Inflammatory macrophage (primary cell): ENCODE measurements around the gene COPB2.

Experiments
- DNase-seq, 2 donors: peaks; one replicate each; pipeline ENCODE4 v3.0.0-alpha.2; 2020 to 2022

COPB2 gene

DNA sequence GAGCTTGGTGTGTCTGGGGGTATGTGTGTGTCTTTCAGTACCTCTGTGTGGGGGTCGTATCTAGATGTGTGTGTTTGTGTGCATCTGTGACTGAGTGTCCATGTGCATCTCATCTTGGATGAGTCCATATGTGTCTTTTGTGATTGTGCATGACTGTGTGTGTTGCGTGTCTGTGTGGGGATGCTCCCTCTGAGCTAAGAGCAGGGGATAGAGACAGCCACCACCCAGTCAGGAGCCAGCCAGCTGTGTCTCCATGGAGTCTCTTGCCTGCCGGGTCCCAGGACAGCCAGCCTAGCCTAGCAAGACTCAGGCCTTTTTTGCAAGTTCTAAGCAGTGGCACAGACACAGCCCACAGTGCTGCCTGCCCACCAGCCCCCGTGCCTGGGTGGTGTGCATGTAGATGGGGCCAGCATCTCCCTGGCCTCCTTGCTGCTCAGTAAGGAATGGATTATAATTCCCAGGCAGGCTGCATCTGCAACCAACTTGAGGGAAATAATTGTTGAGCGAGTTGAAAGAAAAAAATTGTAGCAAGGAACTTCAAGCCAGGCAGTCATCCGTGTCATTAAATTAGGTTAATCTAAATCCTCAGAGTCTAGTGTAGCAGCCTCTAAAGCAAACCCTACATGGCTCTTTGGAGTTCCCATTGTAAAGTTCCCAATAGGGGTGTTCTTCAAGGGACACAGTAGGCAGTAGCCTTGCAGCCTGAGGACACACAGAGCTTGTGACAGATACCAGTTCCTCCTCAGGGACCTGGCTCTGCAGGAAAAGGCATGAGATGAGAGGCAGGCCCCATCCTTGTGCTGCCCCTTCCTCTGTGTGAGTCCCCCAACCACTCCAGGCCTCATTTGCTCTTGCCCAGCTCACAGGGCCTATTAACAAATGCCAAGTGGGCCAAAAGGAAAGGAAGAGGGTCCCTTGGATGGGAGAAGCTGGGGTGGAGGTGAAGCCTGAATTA is 81.6 kb downstream of the COPB2 start:
- DNase-seq, result no peak
